ENCODE data around the gene HNRNPL.

DNA sequence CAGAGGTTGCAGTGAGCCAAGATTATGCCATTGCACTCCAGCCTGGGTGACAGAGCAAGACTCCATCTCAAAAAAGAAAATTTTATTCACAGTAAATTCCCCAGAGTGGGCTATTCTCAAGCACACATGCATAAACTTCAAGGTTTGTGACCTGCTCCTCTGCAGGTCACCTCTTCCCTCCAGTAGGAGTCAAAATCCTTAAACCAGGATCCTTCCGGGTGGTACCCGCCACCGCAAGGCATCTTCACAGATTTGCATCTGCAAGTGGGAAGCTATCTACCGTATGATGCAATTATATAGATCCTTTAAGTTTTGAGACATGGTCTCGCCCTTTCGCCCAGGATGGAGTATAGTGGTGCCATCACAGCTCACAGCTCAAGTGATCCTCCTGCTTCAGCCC lies 15.2 kb downstream of the HNRNPL start:
- TF ChIP-seq SP1 (IDR thresholded peaks at IDR 0.05; ENCODE audit: low read depth, low read length) (no peak), CBX5 (IDR thresholded peaks at IDR 0.05; ENCODE audit: low read depth, low read length) (no peak), YY1 (IDR thresholded peaks at IDR 0.05; ENCODE audit: low read depth, low read length) (no peak), EZH2 (IDR thresholded peaks at IDR 0.05; ENCODE audit: low read depth, low read length, severe bottlenecking) (no peak), POLR2AphosphoS5 (IDR thresholded peaks at IDR 0.05; ENCODE audit: low read depth, low read length) (no peak), BACH1 (IDR thresholded peaks at IDR 0.05; ENCODE audit: low read length) (no peak), CTCF (IDR thresholded peaks at IDR 0.05; ENCODE audit: control extremely low read depth in 1 of 3, insufficient read depth in 1 of 3, low read depth in 1 of 3, low read length in 3 of 3) (no peak), CHD1 (IDR thresholded peaks at IDR 0.05; ENCODE audit: low read depth, low read length) (no peak)
- TF ChIP-seq, protein P1, sequence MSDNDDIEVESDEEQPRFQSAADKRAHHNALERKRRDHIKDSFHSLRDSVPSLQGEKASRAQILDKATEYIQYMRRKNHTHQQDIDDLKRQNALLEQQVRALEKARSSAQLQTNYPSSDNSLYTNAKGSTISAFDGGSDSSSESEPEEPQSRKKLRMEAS (IDR thresholded peaks at IDR 0.05) = no peak

Measured in H1 (cell line).